ENCODE data around the gene UCP2. TPM values are rescaled to one million over a fixed set of nuclear protein-coding genes. Genes with fewer than 3 reads are reported as not detected.
A peak's percentile ranks its signal among the peaks of the same experiment; 100 is the strongest.
"Not testable (repeated sequence)": the region's sequence is repeated elsewhere in the genome, so short reads cannot be mapped to it uniquely, and the experiment has no call there.

The UCP2 gene
- total RNA-seq, 1 donor from 2014 or later: 1.6 TPM

DNA sequence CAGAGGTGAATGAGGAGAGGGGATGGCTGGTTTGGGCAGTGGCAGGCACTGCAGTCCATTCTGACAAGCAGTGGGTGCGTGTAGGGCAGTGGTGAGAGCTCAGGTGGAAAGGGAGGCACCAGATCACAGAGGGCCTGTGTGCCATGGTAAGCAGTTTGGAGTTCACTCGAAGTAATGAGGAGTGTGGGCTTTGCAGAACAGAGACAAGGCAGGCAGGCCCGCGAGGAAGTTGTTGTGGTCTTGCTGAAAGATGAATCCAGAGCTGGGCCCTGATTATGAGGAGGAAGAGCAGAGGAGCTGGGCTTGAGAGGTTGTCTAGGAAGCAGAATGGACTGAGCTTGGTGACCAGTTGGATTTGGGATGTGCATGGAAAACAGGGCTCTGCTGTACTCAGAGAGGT lies 33.4 kb downstream of the UCP2 start:
- DNase-seq (ENCODE audit: low spot score in 2 of 2) (no peak), FAIRE-seq (no peak)

DNA sequence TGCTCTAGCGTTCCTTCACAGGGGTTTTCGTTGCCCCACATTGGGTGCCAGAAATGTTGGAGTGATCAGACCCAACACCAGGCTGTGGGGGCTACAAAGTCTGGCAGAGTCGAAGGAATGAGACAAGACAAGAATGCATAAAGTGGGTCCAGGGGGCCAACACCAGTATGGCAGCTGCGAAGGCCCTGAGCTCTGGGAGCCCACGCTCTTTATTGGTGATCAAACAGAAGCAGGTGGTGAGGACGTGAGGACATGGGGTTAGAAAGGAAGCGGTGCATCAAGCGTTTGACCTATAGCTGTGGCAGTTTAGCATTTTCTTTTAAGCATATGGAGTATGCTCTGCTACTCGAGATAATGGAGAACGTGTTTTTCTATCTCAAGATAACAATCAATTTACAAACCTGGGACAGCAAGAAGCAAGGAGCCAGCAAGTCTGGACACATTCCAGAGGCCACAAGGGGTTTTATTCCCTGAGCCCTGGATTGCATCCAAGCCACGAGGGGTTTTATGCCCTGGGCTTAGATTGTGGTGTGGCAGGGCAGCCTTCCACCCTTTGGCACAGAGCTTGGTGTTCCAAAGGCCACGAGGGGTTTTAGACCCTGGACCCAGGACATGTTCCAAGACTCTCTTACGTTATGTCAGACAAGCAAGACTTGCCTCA lies 35.7 kb downstream of the UCP2 start:
- FAIRE-seq (no peak), DNase-seq (ENCODE audit: low spot score in 2 of 2) (no peak)

DNA sequence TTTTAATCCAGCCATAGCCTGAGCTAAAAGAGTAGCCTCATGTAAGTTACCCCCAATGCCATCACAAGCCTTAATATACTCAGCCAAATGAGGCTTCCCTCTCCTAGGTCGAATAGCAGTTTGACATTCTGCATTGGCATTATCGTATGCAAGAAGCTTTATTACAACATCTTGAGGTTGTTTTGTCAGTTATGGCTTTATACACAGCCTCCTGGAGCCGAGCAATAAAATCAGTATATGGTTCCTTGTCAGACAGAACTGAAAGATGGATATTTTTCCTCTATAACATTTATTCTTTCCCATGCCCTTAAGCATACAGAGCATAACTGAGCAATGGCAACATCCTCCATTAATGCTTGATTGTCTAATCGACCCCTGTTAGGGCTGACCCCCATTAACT lies 37.2 kb downstream of the UCP2 start:
- FAIRE-seq (no peak), DNase-seq (ENCODE audit: low spot score in 2 of 2) (no peak)

DNA sequence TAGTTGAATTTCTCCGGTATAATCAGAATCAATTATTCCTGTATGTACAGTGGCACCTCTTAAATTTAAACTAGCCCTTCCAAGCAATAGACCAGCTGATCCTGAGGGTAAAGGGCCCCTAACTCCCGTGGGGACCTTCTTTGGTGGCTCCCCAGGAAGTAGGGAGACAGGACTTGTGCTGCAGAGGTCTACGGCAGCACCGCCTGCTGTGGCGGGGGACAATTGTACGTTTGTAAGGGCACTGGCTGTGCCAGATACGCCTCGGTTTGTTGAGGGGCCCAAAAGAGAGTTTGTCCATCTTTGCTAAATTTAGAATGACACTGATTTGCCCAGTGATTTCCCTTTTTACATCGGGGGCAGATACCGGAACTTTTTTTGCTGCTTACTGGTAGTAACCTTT lies 37.7 kb downstream of the UCP2 start:
- DNase-seq (ENCODE audit: low spot score in 2 of 2) (no peak), FAIRE-seq (no peak)

DNA sequence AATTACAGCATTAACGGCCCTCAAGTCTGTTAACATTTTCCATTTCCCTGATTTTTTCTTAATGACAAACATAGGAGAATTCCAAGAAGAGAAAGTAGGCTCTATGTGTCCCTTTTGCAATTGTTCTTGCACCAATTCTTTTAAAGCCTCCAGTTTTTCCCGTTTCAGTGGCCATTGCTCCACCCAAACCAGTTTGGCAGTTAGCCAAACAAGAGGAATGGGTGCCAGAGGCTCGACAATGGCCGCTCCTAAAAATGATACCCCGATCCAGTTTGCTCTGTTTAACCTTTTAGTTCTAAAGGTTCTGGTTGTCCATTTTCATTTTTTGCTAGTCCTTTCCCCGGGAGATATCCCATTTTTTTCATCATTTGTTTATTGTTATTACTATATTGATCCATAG lies 38.6 kb downstream of the UCP2 start:
- FAIRE-seq (no peak), DNase-seq (ENCODE audit: low spot score in 2 of 2) (no peak)

DNA sequence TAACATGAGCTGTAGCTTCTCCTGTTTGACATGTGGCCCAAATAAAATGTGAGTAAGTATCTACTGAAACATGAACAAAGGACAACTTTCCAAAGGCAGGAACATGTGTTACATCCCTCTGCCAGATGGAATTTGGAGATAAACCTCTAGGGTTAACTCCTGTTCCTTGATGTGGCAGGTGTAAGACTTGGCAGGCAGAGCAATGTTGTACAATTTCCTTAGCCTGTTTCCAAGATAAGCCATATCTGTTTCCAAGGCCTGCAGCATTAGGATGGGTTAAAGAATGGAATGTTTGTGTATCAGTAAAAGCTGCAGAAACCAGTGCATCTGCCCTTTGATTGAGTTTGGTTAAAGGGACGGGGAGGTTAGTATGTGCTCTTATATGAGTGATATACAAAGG lies 40.6 kb downstream of the UCP2 start:
- no peak for FAIRE-seq
- DNase-seq (ENCODE audit: low spot score in 2 of 2): no peak

DNA sequence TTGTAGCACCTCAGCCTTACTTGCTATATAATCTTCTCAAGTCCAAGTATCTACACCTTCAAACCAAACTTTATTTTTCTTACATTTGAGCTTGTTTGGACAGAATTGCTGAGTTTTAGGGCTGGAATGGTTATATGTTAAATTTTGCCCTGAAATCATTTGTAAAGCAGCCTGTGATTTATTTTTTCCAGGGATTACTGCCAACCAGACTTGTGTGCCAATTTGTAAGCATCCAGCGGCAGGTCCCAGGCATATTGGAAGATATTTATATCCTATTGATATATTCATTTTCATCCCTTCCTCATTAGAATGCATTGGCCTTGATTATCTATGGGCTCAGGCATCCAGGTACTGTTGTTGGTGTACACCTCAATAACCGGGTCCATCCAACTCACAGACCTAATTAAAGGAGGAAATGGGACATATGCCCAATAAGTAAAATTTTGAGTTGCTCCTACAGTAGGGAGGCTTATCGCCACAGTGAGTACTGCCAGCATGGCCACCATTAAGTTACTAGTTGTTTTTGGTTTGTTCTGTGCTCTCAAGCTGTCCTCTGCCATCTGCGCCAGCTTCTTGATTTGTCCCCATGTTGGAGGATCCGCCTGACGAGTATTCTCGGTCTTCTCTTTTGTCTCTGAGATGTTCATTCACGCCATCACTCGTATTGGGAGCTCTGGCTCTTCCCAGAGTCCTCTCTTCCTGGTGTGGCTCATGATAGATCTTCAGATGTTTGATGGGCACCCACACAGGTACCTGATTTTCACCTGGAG lies 41.7 kb downstream of the UCP2 start:
- DNase-seq (ENCODE audit: low spot score in 2 of 2) (no peak), FAIRE-seq (no peak)

DNA sequence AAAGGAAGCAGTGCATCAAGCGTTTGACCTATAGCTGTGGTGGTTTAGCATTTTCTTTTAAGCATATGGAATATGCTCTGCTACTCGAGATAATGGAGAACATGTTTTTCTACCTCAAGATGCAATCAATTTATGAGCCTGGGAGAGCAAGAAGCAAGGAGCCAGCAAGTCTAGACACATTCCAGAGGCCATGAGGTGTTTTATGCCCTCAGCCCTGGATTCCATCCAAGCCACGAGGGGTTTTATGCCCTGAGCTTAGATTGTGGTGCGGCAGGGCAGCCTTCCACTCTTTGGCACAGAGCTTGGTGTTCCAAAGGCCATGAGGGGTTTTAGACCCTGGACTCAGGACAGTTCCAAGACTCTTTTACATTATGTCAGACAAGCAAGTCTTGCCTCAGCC lies 43.5 kb downstream of the UCP2 start:
- FAIRE-seq: no peak
- no peak for DNase-seq (ENCODE audit: low spot score in 2 of 2)

DNA sequence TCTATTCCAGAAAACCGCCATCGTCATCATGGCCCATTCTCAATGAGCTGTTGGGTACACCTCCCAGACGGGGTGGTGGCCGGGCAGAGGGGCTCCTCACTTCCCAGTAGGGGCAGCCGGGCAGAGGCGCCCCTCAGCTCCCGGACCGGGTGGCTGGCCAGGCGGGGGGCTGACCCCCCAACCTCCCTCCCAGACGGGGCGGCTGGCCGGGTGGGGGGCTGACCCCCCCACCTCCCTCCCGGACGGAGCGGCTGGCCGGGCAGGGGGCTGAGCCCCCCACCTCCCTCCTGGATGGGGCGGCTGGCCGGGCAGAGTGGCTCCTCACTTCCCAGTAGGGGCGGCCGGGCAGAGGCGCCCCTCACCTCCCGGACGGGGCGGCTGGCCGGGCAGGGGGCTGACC lies 46.6 kb downstream of the UCP2 start:
- not testable (repeated sequence) for DNase-seq (ENCODE audit: low spot score in 2 of 2); FAIRE-seq

DNA sequence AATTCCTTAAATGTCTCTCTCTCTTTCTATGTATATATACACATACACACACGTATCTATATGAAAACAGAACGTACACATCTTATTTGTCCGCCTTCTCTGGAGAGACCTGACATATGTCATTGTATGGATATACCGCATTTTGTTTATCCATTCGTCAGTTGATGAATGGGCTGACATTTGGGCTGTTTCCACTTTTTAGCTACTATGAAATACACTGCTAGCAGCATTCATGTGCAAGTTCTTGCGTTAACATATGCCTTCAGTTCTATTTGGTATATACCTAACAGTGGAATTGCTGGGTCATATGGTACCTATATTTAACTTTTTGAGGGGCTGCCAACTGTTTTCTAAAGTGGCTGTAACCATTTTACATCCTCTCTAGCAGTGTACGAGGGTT lies 49.9 kb downstream of the UCP2 start:
- DNase-seq (ENCODE audit: low spot score in 2 of 2): no peak
- FAIRE-seq: no peak

DNA sequence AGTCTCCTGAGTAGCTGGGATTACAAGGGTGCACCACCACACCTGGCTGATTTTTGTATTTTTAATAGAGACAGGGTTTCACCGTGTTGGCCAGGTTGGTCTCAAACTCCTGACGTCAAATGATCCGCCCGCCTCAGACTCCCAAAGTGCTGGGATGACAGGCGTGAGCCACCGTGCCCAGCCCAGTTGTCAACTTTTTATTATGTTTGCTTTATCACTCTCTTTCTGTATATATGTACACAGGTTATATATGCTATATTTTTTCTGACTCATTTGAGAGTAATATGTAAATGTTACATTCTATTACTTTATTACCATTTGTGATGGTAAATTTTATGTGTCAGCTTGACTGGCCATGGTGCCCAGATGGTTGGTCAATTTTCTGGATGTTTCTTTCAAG lies 50.7 kb downstream of the UCP2 start:
- DNase-seq (ENCODE audit: low spot score in 2 of 2) (no peak), FAIRE-seq (no peak)

DNA sequence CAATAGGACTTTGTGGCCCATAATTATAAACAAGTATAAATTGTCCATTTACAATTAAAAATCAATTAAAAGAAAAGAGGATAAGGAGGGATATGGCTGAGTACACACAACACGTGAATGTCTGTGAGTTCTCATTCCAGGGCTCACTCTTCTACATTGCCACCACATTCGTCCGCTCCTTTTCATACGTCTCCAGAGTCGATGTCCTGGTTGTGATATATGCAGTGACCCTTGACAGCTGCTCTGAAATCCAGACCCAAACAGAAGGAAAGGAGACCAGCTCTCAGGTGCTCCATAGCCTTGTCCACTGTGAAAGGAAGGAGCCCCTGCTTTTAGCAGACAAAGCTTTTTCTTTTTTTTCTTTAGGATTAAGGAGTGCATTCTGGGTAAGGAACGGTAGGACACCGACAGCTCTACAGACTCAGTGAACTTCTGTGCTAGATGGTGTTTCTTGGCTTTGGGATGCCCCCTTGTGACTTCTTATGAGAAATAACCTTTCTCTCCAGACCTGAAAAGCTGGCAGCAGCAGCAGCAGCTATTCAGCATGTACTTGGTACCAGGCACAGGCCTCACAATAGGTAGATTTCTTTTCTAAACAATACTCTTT lies 51.5 kb downstream of the UCP2 start:
- DNase-seq (ENCODE audit: low spot score in 2 of 2): peak; percentile 27 to 34
- peak; percentile 23 for FAIRE-seq

DNA sequence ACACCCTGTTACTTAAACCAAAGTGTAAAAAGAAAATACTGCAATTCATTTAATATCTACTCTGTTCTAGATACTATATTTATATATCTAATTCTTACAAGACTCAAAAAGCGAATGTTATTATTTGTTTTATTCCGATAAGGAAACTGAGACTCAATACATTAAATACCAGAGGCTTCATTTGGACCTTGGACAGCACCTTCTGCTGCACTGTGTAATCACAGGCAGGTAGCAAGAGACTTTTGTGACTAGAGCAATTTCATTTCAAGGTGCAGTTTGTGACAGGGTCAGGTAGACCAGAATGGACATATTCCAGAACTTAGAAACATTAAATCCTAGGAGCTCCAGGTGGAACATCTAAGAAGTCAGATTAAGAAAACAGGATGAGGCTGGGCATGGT lies 53.3 kb downstream of the UCP2 start:
- no peak for DNase-seq (ENCODE audit: low spot score in 2 of 2)
- no peak for FAIRE-seq

Other genes with a start within 250 kb of the UCP2 start
- gene RAB6A, start 221.8 kb downstream of the UCP2 start, total RNA-seq: 390 TPM
- 29.8 TPM for gene MRPL48, start 195.0 kb downstream of the UCP2 start, total RNA-seq
- 29.8 TPM for gene COA4, start 106.0 kb downstream of the UCP2 start, total RNA-seq
- gene PAAF1, start 105.8 kb downstream of the UCP2 start, total RNA-seq: 7.3 TPM
- not detected for gene DNAJB13, start 31.8 kb downstream of the UCP2 start, total RNA-seq
- 0.82 TPM for gene UCP3, start 26.2 kb upstream of the UCP2 start, total RNA-seq
- 11.8 TPM for gene C2CD3, start 188.2 kb upstream of the UCP2 start, total RNA-seq
- gene PPME1, start 188.4 kb upstream of the UCP2 start, total RNA-seq: 45.7 TPM